GM18951 (cell line): ENCODE data around the gene OBSCN.

ENCODE experiments used
- POLR2A ChIP-seq: IDR thresholded peaks from 4 replicates; pipeline ENCODE4 v1.6.1; 2011; ENCODE audit warnings: mild to moderate bottlenecking; ENCODE audit not compliant: insufficient read length, insufficient read depth; ENCODE audit errors: extremely low read depth
- in situ Hi-C: fragments of 300-500 bp; cut with MboI; formaldehyde crosslinking; loops from one replicate; pipeline ENCODE4 v1.12.0; 2022; ENCODE audit warnings: low sequenced_read_pairs, mixed read lengths, inconsistent platforms; ENCODE audit not compliant: unreplicated experiment

The OBSCN gene

GRCh38 chr1:228286505-228287417, 78.9 kb downstream of the OBSCN start:
- in situ Hi-C loops, result no loop called here
- no peak for TF ChIP-seq POLR2A

DNA sequence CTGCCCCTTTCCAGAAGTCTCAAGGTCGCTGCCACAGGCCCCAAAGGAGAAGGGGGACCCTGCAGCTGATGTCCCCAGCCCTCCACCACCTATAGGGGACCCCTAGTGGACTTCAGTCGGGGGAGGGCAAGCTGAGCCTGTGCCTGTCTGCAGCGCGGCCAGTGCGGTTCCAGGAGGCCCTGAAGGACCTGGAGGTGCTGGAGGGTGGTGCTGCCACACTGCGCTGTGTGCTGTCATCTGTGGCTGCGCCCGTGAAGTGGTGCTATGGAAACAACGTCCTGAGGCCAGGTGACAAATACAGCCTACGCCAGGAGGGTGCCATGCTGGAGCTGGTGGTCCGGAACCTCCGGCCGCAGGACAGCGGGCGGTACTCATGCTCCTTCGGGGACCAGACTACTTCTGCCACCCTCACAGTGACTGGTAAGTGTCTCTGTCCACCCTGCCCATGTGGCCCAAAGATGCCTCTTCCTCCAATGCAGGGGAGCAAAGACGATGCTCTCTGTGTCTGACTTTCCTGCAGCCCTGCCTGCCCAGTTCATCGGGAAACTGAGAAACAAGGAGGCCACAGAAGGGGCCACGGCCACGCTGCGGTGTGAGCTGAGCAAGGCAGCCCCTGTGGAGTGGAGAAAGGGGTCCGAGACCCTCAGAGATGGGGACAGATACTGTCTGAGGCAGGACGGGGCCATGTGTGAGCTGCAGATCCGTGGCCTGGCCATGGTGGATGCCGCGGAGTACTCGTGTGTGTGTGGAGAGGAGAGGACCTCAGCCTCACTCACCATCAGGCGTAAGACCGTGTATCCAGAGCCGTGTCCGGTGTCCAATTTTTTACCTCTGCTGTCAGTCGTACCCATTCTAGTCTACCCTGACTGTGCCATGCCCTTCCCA, 79.9 kb downstream of the OBSCN start:
- in situ Hi-C loops, result no loop called here
- no peak for TF ChIP-seq POLR2A

DNA sequence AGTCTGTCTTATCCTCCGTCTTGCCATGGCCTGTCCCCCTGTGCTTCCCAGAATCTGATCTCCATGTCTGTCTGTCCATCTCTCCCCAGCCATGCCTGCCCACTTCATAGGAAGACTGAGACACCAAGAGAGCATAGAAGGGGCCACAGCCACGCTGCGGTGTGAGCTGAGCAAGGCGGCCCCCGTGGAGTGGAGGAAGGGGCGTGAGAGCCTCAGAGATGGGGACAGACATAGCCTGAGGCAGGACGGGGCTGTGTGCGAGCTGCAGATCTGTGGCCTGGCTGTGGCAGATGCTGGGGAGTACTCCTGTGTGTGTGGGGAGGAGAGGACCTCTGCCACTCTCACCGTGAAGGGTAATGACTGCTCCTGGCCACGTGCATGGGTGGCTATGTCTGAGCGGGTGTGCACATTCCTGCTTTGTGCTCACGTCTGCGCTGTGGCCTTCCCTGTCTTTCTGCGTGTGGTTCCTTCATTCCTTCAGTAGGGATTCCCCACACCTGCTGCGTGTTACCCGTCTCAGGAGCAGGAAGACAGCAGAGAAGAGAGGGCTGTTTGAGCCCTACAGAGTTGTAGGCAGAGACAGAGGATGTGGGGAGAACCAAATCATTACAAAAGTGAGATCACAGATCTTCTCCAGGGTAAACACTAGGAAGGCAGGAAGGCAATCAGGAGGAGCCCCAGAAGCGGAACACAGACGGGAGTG, 80.8 kb downstream of the OBSCN start:
- in situ Hi-C loops, result no loop called here
- no peak for TF ChIP-seq POLR2A

GRCh38 chr1:228289239-228289849, 81.5 kb downstream of the OBSCN start:
- TF ChIP-seq POLR2A, result no peak
- in situ Hi-C loops, result no loop called here

GRCh38 chr1:228289996-228290881, 82.4 kb downstream of the OBSCN start:
- TF ChIP-seq POLR2A, result no peak

GRCh38 chr1:228291906-228292608, 84.2 kb downstream of the OBSCN start:
- in situ Hi-C loops, result no loop called here
- TF ChIP-seq POLR2A, result no peak

More at GRCh38 chr1:228289996-228290881, 82.4 kb downstream of the OBSCN start:
- in situ Hi-C loops, result no loop called here

DNA sequence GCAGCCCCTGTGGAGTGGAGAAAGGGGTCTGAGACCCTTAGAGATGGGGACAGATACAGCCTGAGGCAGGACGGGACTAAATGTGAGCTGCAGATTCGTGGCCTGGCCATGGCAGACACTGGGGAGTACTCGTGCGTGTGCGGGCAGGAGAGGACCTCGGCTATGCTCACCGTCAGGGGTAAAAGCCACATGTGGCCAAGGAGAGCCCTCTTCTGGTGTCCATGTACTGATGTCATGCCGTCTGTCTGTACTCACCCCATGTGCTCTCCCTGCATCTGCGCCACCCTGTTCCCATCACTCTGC, 84.7 kb downstream of the OBSCN start:
- in situ Hi-C loops, result no loop called here
- TF ChIP-seq POLR2A, result no peak

- TF ChIP-seq POLR2A, result no peak
- in situ Hi-C loops, result no loop called here
Measured at GRCh38 chr1:228293393-228293792, 85.5 kb downstream of the OBSCN start.

GRCh38 chr1:228293816-228294500, 86.1 kb downstream of the OBSCN start:
- no peak for TF ChIP-seq POLR2A
- in situ Hi-C loops, result no loop called here

GRCh38 chr1:228294717-228295116, 86.9 kb downstream of the OBSCN start:
- in situ Hi-C loops, result no loop called here
- no peak for TF ChIP-seq POLR2A

- in situ Hi-C loops, result no loop called here
- TF ChIP-seq POLR2A, result no peak
Measured at GRCh38 chr1:228295201-228295600, 87.4 kb downstream of the OBSCN start.
